GM12891 (cell line): Measurements from ENCODE around the gene C11orf21.

Source experiments
- DNase-seq: peaks from one replicate; pipeline ENCODE4 v3.0.0; 2011; ENCODE audit warnings: low spot score; ENCODE audit not compliant: insufficient read length
- FAIRE-seq: peaks from 2 replicates; lab custom pipeline; 2011; peaks lifted over from hg19 to GRCh38; lab: Jason Lieb, UNC
- PAX5 ChIP-seq: IDR thresholded peaks from 2 replicates; pipeline ENCODE4 v1.6.1; 2011; ENCODE audit warnings: low read length, moderate library complexity, mild to moderate bottlenecking; ENCODE audit not compliant: insufficient read depth, severe bottlenecking
- POLR2A ChIP-seq: IDR thresholded peaks from 2 replicates; pipeline ENCODE4 v1.6.1; 2011; ENCODE audit warnings: low read depth, low read length, control low read depth
- POLR2AphosphoS5 ChIP-seq: IDR thresholded peaks from 2 replicates; pipeline ENCODE4 v1.6.1; 2011; ENCODE audit warnings: low read depth, low read length, control low read depth
- POU2F2 ChIP-seq: IDR thresholded peaks from 2 replicates; pipeline ENCODE4 v1.6.1; 2011; ENCODE audit warnings: low read depth, mild to moderate bottlenecking, control low read depth, low read length, moderate library complexity
- SPI1 ChIP-seq: IDR thresholded peaks from 2 replicates; pipeline ENCODE4 v1.6.1; 2011; ENCODE audit warnings: low read depth, low read length, control low read depth
- TAF1 ChIP-seq: IDR thresholded peaks from 2 replicates; pipeline ENCODE4 v1.6.1; 2011; ENCODE audit warnings: low read depth, low read length, control low read depth

C11orf21 gene

DNA sequence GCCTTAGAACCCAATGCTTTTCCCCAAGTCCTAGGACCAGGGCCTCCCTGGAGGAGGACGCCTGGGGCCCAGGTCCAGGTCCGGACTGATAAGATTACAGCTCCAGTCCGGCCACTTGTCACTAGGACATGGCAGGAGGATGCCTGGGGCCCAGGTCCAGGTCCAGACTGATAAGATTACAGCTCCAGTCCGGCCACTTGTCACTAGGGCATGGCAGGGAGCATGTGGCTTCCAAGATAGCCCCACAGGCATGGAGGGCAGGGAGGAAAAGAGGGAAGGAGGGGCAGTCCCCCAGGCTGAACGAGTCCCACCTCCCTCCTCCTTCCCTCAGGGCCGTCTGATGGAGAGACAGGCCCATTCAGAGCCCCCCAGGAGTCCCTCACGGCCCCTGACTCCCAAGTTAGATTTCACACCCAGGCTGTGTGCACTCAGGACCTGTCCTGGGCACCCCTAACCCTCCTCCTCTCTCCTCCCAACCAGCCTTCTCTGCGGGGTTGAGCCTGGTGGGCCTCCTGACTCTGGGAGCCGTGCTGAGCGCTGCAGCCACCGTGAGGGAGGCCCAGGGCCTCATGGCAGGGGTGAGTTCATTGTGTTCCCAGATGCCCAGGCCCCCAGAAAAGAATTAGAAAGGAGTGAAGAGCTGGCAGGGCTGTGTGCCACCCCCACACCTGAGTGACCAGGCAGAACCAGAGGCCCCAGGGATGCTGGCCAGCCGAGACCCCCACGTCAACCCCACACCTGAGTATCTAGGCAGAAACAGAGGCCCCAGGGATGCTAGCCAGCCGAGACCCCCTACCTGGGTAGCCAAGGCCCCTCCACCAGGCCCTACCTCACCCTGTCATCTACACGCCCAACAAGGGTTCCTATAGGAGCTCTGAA is 2.1 kb upstream of the C11orf21 start:
- DNase-seq (no peak), FAIRE-seq (no peak)
- no peak for TF ChIP-seq SPI1

DNA sequence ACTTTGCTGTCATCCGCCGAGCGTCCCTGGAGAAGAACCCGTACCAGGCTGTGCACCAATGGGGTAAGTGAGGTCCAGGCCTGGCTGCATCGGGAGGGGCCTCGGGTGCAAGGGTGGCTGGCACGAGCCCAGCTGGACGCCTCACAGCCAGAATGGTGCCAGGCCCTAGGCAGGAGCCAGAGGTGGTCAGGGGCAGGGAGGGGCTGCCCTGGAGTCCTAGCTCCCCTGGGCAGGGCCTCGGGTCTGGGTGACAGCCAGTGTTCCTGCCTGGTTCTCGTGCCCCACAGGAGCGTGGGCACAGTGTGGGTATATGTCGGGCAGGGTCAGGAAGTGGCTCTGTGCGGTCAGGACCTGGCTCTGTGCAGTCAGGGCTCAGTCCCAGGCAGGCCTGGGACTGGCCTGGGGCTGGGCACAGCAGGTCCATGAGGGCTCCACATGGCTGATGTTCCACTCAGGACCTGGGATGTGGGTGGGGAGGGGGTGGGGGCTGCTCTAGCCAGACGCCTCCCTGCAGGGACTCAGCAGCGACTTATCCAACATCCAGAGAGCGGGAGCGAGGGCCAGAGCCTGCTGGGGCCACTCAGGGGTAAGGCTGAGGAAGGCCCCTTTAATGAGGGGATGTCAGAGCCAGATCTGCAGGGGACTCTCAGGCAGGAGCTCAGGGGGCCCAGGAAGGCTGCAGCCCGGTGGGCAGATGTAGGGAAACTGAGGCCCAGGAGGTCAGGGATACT is 1.3 kb upstream of the C11orf21 start:
- FAIRE-seq (no peak), DNase-seq (no peak)
- TF ChIP-seq POLR2AphosphoS5 (no peak), TAF1 (no peak), SPI1 (no peak), POLR2A (no peak), POU2F2 (no peak), PAX5 (no peak)

DNA sequence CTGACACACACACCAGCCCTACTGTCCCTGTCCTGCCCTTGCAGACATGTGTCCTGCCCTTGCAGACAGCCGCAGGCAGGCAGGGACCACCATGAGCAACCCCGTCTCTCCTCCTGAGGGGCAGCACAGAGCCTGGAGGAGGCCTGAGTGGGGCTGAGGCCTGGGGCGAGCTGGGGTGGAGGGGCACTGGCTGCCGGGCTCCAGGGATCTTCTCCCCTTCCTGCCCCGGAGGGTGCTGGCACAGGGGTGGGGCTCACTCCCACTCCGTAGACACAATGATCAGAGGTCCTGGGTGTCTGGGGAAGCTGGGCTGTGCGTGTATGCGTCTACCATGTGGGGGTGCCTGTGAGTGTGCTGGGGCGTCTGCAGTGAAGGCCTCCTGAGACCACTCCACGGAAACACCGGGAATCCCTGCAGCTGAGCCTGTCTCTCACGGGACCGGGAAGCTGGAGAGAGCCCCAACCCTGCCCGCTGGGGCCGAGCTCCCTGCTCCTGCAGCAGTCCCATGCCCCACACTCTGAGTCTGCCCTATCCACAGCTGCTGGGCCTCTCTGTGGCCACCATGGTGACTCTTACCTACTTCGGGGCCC is 683 bp upstream of the C11orf21 start:
- FAIRE-seq (peak; percentile 68), DNase-seq (no peak)
- TF ChIP-seq POU2F2: no peak
- TF ChIP-seq PAX5: no peak
- TF ChIP-seq TAF1: no peak
- TF ChIP-seq POLR2A: no peak
- no peak for TF ChIP-seq POLR2AphosphoS5
- TF ChIP-seq SPI1: no peak

DNA sequence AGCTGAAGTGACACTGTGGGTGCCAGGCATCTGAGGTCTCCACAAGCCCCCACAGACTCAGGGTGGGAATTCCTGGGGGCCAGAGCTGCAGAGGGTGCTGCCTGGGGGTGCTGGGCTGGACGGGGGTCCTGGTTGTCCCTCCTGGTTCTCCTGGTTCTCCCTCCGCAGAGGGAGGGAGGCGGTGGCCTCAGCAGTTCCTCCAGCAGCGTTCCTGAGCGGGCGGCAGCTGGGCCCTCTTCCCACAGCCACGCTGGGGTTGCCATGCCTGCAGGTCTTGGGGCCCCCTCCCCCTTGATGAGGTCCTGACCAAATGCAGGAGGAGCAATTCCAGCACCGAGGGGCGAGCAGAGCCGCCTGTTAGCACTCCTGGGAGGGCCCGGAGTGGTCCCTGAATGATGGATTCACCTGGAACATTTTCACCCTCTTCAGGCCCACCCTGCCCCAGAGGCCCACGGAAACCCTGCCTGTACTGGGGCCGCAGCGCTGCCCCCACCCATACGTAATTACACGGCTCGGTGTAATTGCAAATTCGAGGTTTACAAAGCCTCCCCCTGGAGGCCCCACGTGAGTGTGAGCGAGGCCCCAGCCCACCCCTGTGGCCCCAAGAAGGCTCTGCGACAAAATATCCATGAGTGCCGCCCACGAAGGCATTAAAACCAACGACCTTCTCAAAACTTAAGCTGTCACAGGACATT is 635 bp downstream of the C11orf21 start:
- DNase-seq: no peak
- no peak for FAIRE-seq
- TF ChIP-seq POU2F2 (no peak), TAF1 (no peak), POLR2A (no peak), PAX5 (no peak), SPI1 (no peak), POLR2AphosphoS5 (no peak)

DNA sequence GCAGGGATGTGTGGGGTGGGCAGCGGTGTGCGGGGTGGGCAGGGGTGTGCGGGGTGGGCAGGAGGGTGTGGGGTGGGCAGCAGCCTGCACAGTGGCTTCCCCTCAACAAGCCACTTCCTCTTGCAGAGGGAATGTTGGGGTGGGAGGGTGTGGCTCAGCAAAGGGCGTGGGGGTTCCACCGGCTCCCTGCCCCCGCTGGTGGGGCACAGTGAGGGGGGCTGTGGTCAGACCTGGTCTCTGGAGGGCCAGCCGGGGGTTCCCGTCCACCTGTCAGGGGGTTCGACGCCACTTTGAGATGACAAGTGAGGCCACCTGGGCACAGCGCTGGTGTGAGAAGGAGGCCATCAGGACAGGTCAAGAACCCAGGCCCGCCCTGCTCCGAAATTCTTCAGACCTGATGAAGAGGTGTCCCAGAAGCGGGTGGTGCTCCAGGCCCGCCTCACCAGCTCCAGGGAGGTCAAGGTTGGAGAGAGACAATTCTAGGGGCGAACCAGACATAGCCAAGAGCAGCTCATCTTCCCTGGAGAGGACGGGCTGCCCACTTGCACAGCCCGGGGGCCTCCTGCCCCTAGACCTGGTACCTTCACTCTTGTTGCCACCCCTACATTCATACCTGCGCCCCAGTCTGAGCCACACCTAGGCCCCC is 1.3 kb downstream of the C11orf21 start:
- no peak for TF ChIP-seq PAX5
- TF ChIP-seq POU2F2: no peak
- 0 out of 2 replicates have a peak, but pooled peaks have one; percentile 34 for TF ChIP-seq SPI1
- FAIRE-seq (no peak), DNase-seq (no peak)

GRCh38 chr11:2299773-2300172 is 1.9 kb downstream of the C11orf21 start:
- FAIRE-seq (no peak), DNase-seq (no peak)
- no peak for TF ChIP-seq POU2F2
- TF ChIP-seq SPI1: no peak
- TF ChIP-seq POLR2A: no peak
- TF ChIP-seq POLR2AphosphoS5: no peak
- TF ChIP-seq TAF1: no peak
- no peak for TF ChIP-seq PAX5

DNA sequence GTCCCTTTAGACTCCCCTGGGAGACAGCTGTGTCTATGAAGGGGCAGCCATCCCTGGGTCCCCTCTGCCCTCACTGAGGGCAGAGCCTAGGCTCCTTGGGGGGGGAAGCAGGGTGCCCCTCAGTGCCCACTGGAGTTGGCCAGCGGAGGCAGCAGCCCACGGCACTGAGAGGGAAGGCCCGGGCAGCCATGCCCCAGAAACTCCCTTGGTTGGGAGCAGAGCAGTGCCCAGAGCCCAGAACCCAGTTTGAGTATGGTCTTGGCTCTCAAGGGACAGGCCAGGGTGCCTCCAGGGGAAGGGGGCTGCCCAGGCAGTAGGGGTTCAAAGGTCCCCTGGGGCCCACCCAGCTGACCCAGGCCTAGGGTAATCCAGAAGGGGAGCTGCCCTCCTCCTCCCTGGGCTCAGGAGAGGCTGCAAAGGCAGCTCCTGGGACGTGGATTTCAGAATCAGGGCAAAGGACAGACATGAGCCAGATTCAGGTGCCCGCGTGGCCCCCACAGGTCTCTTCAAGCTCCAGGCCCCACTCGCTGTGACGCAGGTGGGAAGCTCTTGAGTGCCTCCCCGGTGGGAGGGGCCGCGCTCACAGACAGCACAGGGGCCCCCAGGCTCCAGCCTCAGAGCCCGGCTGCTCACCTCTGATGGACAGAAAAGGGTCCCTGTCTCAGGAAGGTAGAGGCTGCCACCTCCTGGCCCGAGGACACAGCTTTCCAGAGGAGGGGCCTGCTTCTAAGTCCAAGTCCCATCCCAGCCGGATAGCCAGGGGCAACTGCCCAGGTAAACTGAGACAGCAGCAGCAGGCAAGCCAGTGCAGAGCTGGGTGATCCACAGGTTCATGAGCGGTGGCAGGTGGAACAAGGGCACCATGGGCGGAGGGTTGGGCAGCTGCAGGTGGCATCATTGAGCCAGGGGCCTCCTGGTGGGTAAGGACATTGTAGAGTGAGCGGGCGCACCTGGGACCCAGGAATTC is 2.6 kb downstream of the C11orf21 start:
- TF ChIP-seq SPI1: no peak
- FAIRE-seq (no peak), DNase-seq (no peak)

DNA sequence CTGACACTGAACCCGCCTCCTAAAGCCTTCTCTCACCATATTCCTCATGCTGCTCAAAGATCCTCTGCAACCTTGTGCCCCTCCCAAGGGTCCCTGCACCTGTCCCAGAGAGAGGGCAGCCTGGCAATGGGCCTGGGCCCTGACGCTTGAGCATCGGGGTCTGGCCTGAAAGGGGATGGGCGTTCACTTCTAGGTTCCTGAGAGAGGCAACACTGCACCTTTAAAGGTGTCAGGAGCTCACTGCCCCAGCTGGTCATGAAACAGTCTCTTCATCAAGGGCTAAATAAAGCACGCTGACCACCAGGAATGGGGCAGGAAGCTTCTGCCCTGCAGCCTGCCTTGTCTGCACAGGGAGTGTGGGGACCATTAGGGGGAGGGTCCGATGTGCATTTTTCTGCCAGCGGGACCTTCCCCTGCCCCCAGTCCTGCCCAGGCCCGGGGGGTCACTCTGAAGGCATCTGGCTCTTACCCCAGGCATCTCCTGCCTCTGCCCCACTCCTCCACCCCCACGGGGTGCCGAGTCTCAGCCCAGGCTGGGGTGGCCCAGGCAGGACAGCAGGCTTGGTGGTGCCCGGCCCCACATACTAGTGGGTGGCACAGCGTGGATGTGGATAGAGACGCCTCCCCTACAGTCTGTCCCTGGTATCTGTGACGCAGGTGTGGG is 3.5 kb downstream of the C11orf21 start:
- no peak for FAIRE-seq
- TF ChIP-seq PAX5 (no peak), POLR2AphosphoS5 (no peak), POU2F2 (no peak), TAF1 (no peak), POLR2A (no peak), SPI1 (no peak)

More for the DNA sequence above, 3.5 kb downstream of the C11orf21 start:
- DNase-seq: no peak
